NB4 (cell line): Measurements from ENCODE around the gene GLMP.

ENCODE experiments used
- DNase-seq: peaks from one replicate; pipeline ENCODE4 v3.0.0; 2010; ENCODE audit warnings: low read depth
- H3K4me3 ChIP-seq: one replicate; pipeline ENCODE4 v1.5.1; 2011; ENCODE audit warnings: mild to moderate bottlenecking, low read depth, low read length, moderate library complexity
- MAX ChIP-seq: IDR thresholded peaks from 2 replicates; pipeline ENCODE4 v1.6.1; 2011; ENCODE audit warnings: low read depth, low read length
- MYC ChIP-seq: IDR thresholded peaks from 2 replicates; pipeline ENCODE4 v1.6.1; 2011; ENCODE audit warnings: low read depth, low read length
- POLR2A ChIP-seq: IDR thresholded peaks from 2 replicates; pipeline ENCODE4 v1.6.1; 2011; ENCODE audit warnings: mild to moderate bottlenecking; ENCODE audit not compliant: insufficient read length; ENCODE audit errors: extremely low read depth
- TF ChIP-seq, protein P1 (sequence below): IDR thresholded peaks from one replicate; pipeline ENCODE4 v1.5.1; 2012; ENCODE audit warnings: low read depth, low read length

The GLMP gene

DNA sequence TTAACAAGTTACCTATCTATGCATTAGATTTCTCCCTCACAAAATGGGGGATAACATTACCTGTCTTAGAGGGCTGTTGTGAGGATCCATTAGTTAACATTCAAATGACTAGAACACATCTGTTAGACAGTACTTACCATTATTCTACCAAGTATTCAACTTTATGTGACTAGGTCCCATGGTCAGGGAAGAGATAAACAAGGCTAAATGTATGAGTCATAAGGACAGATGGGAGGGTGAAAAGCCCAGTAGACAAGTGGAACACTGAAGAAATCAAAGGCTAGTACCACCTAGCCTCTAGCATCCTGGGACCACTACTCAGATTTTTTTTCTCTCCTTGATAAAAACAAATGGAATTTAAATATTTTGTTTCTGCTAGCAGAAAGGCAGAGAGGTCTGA lies 12.6 kb upstream of the GLMP start:
- no peak for TF ChIP-seq POLR2A
- no peak for TF ChIP-seq MAX
- no peak for TF ChIP-seq MYC

GRCh38 chr1:156305215-156305614 lies 9.7 kb upstream of the GLMP start:
- H3K4me3 ChIP-seq, result no peak overlapping the region
- DNase-seq, result no peak
- TF ChIP-seq MYC (no peak), POLR2A (no peak), MAX (no peak)

More for the DNA sequence above, 12.6 kb upstream of the GLMP start:
- DNase-seq, result no peak
- H3K4me3 ChIP-seq, result no peak overlapping the region

- TF ChIP-seq, protein P1, sequence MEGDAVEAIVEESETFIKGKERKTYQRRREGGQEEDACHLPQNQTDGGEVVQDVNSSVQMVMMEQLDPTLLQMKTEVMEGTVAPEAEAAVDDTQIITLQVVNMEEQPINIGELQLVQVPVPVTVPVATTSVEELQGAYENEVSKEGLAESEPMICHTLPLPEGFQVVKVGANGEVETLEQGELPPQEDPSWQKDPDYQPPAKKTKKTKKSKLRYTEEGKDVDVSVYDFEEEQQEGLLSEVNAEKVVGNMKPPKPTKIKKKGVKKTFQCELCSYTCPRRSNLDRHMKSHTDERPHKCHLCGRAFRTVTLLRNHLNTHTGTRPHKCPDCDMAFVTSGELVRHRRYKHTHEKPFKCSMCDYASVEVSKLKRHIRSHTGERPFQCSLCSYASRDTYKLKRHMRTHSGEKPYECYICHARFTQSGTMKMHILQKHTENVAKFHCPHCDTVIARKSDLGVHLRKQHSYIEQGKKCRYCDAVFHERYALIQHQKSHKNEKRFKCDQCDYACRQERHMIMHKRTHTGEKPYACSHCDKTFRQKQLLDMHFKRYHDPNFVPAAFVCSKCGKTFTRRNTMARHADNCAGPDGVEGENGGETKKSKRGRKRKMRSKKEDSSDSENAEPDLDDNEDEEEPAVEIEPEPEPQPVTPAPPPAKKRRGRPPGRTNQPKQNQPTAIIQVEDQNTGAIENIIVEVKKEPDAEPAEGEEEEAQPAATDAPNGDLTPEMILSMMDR, result no peak
- TF ChIP-seq POLR2A (no peak), MAX (no peak), MYC (no peak)
- H3K4me3 ChIP-seq, result no peak overlapping the region
- DNase-seq, result no peak
Observed at GRCh38 chr1:156303241-156303640, 7.8 kb upstream of the GLMP start.

DNA sequence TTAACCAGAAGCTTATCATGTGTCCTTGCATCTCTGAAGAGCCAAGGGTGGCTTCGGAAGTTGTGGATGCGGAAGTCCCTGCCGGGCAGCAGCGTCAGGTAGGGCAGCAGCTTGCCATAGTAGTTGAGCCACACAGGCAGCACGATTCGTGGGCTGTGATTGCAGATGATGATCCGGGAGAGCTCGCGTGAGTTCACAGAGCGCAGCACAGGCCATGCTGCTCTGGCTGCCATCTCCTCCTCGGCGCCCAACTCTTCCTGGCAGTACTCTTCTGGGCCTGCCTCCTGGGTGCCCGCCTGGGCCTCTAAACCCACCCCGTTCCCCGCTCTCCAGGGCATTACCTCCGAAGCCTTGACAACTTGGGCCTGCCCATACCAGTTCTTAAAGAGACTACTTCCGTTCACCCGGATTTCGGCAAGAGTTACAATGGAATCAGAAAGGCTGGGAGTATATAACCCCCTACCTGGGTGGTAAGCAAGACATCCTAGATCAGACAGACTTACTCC lies 3.4 kb upstream of the GLMP start, which contains the start of gene VHLL:
Gene VHLL (minus strand): TSS at position 456 of the 506 bp plus-strand sequence. CDS start 118 bp downstream, at position 338.
- H3K4me3 ChIP-seq, result no peak within 1 kb of the TSS
- no peak for DNase-seq
- TF ChIP-seq MYC, result no peak

DNA sequence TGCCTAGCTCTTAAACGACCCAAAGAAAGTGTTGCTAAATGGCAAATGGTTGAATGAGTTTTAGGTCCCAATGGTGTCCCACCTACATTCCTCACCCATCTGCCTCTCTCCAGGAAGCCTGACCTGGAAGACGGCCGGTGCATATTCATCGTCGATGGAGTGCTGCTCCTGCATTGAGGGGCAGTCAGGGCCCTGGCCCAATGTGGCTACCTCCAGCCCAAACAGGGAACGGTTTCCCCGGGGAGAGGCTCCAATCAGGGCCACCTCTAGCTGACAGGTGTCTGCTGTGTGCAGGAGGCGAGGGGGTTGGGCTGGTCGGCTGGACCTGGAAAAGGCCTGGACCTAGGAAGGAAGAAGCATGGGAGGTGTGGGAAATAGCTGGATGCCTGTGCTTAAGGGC lies 1.6 kb downstream of the GLMP start:
- no peak for TF ChIP-seq POLR2A
- no peak for TF ChIP-seq MYC
- TF ChIP-seq, protein P1, result no peak
- TF ChIP-seq MAX, result no peak
- DNase-seq, result no peak
- H3K4me3 ChIP-seq, result no peak overlapping the region

- H3K4me3 ChIP-seq, result no peak overlapping the region
- no peak for DNase-seq
- TF ChIP-seq, protein P1, result no peak
- no peak for TF ChIP-seq MYC
Observed at GRCh38 chr1:156293098-156293434, 2.4 kb downstream of the GLMP start.

DNA sequence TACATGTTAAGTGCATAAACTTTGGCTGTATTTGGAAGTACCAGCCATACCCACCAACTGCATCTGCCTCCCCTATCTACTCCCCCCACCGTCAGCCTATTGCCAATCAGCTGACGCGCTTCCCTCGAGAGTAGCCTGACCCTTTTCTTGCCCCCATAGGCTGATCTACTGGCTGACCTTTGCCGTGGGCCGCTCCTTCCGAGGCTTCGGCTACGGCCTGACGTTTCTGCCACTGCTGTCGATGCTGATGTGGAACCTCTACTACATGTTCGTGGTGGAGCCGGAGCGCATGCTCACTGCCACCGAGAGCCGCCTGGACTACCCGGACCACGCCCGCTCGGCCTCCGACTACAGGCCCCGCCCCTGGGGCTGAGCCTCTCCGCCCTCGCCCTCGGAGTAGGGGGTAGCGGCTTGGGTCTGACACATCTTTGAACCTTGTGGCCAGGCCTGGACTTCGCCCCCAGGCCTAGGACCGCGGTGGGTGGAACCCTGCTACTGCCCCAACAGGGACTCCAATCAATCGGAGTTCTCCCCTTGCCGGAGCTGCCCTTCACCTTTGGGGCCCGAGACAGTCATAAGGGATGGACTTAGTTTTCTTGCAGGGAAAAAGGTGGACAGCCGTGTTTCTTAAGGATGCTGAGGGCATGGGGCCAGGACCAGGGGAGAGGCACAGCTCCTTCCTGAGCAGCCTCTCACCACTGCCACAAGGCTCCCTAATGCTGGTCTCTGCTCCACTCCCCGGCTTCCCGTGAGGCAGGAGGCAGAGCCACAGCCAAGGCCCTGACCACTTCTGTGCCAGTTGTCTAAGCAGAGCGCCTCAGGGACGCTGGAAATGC lies 4.0 kb downstream of the GLMP start:
- no peak overlapping the region for H3K4me3 ChIP-seq
- no peak for DNase-seq
- TF ChIP-seq POLR2A, result no peak
- TF ChIP-seq MAX, result no peak
- no peak for TF ChIP-seq MYC
- TF ChIP-seq, protein P1, result no peak
